Measurements from ENCODE around the gene TGM5.

DNA sequence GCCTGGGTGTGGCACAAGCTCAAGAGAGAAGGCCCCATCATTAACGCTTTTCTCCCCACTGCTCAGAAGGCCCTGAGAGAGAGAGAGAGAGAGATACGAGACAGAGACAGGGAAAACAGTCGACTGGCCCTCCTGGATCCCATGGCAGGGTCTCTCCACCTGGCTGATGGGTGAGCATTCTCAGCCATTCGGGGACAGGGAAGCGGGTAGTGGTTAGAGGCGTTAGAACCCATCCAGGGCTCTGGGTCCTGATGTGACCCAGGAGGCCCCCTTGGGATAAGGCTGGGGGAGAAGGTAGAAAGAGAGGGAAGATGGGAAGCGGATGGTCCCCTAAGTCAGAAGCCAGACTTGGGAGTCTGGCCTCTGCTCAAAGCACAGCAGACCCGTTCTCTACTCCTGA, 7.9 kb downstream of the TGM5 start:
- TF ChIP-seq, protein P1, sequence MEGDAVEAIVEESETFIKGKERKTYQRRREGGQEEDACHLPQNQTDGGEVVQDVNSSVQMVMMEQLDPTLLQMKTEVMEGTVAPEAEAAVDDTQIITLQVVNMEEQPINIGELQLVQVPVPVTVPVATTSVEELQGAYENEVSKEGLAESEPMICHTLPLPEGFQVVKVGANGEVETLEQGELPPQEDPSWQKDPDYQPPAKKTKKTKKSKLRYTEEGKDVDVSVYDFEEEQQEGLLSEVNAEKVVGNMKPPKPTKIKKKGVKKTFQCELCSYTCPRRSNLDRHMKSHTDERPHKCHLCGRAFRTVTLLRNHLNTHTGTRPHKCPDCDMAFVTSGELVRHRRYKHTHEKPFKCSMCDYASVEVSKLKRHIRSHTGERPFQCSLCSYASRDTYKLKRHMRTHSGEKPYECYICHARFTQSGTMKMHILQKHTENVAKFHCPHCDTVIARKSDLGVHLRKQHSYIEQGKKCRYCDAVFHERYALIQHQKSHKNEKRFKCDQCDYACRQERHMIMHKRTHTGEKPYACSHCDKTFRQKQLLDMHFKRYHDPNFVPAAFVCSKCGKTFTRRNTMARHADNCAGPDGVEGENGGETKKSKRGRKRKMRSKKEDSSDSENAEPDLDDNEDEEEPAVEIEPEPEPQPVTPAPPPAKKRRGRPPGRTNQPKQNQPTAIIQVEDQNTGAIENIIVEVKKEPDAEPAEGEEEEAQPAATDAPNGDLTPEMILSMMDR (IDR thresholded peaks at IDR 0.05; ENCODE audit: low read depth, low read length), result no peak
- no peak for TF ChIP-seq POLR2A (IDR thresholded peaks at IDR 0.05; ENCODE audit: extremely low read depth, insufficient read length)
- TF ChIP-seq, protein P2, sequence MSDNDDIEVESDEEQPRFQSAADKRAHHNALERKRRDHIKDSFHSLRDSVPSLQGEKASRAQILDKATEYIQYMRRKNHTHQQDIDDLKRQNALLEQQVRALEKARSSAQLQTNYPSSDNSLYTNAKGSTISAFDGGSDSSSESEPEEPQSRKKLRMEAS (IDR thresholded peaks at IDR 0.05; ENCODE audit: low read depth, low read length), result no peak
- TF ChIP-seq MYC (IDR thresholded peaks at IDR 0.05; ENCODE audit: low read depth, low read length), result no peak
